GM10266 (cell line): ENCODE results near the gene TRMT61B.

Experiments
- DNase-seq: peaks from one replicate; pipeline ENCODE4 v3.0.0; 2012; ENCODE audit errors: extremely low spot score
- TF ChIP-seq, protein P1 (sequence below): IDR thresholded peaks from 2 replicates; pipeline ENCODE4 v1.5.1; 2012; ENCODE audit warnings: mild to moderate bottlenecking, low read depth; ENCODE audit not compliant: control insufficient read depth, insufficient read depth; ENCODE audit errors: missing control alignments

The TRMT61B gene

DNA sequence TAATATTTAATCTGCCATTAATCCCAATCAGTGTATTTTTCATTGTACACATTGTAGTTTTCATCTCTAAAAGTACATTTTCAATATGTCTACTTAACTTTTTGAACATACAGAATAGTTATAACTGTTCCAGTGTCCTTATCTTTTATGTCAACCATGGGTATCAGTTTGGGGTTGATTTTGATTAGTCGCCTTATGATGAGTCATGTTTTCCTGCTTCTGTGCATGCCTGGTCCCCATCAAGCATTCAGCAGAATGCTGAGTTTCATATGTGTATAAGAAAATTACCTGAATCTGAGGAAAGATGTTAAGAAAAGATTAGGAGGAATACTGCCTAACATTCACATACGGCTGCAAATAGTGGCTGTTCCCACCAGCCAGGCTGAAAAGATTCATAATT lies 41.7 kb downstream of the TRMT61B start:
- TF ChIP-seq, protein P1, sequence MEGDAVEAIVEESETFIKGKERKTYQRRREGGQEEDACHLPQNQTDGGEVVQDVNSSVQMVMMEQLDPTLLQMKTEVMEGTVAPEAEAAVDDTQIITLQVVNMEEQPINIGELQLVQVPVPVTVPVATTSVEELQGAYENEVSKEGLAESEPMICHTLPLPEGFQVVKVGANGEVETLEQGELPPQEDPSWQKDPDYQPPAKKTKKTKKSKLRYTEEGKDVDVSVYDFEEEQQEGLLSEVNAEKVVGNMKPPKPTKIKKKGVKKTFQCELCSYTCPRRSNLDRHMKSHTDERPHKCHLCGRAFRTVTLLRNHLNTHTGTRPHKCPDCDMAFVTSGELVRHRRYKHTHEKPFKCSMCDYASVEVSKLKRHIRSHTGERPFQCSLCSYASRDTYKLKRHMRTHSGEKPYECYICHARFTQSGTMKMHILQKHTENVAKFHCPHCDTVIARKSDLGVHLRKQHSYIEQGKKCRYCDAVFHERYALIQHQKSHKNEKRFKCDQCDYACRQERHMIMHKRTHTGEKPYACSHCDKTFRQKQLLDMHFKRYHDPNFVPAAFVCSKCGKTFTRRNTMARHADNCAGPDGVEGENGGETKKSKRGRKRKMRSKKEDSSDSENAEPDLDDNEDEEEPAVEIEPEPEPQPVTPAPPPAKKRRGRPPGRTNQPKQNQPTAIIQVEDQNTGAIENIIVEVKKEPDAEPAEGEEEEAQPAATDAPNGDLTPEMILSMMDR = no peak
- no peak for DNase-seq

DNA sequence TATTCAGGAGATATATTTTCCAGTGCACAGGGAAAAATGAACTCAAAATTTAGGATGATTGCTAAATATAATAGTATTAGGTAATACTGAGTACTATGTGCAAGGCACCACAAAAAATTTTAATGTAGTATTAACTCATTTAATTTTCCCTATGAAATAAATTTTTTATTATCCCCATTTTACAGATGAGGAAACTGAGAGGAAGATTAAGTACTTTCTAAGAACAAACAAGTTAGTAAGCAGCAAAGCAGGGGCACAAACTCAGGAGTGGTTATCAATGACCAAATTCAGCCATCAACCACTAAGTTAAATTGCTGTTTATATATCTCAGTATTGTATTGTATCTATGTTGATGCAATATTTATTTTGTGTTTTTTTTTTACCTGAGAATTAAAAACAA lies 45.2 kb downstream of the TRMT61B start:
- TF ChIP-seq, protein P1 = no peak
- DNase-seq = no peak

DNA sequence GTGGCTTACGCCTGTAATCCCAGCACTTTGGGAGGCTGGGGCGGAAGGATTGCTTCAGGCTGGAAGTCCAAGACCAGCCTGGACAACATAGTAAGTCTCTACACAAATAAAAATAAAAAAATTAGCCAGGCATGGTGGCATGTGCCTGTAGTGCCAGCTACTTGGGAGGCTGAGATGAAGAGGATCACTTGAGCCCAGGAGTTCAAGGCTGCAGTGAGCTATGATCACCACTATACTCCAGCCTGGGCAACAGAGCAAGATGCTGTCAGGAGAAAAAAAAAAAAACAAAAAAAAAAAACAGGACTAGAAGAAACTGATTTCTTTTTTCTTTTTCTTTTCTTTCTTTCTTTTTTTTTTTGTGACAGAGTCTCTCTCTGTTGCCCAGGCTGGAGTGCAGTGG lies 45.9 kb downstream of the TRMT61B start:
- TF ChIP-seq, protein P1 = no peak
- DNase-seq = no peak

DNA sequence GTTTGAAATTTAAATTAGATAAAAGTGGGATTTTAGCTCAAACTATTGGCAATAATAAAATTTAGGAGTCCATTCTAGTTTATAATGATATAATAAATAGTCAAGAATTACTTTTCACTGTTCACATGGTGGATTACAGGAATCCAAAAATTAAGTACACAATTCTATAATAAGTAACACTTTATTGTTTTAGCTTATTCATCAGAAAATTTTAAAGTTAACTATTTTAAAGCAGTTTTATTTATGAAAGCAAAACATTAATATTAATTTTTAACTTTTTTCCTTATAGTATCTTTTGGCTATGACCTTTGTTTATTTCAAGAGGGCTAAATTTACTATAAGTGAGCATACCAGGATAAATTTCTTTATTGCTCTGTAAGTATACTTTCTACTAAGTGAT lies 48.1 kb downstream of the TRMT61B start:
- TF ChIP-seq, protein P1 = no peak
- DNase-seq = no peak

DNA sequence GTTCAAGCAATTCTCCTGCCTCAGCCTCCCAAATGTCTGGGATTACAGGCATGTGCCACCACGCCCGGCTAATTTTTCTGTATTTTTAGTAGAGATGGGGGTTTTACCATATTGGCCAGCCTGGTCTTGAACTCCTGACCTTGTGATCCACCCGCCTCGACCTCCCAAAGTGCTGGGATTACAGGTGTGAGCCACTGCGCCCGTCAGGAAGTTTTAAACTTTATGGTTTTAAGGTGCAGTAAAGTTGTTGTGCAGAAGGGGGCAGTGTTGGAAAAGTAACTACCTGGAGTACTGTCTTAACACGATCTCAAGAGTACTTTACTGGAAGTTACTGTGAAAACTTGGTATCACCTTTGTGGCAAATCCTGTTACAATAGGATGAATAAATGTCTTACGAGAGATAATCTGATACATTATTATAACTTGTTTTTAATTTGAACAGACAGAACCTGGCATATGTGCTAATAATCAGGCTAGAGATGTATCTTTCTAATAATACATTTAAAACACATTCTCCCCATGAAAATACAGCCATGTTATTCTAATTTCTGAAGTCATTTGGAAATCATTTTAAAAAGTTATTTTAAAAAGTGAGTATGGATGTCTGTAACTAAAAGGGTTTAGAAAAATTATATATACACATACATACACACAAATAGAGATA lies 48.7 kb downstream of the TRMT61B start:
- TF ChIP-seq, protein P1 = peak; percentile 65
- DNase-seq = peak; percentile 48

DNA sequence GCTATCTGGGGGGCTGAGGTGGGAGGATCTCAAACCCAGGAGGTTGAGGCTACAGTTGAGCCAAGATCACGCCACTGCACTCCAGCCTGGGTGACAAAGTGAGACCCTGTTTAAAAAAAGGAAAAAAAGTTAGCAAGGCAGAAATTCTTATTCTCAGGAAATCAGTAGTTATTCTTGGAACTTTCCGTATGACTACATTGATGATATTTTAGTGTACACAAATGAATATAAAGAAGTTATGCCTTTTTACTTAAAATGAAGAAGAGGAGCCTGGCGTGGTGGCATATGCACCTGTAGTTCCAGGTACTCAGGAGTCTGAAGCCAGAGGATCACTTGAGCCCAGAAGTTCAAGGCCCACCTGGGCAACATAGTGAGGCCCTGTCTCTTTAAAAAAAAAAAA lies 52.1 kb downstream of the TRMT61B start:
- no peak for DNase-seq
- TF ChIP-seq, protein P1 = no peak

DNA sequence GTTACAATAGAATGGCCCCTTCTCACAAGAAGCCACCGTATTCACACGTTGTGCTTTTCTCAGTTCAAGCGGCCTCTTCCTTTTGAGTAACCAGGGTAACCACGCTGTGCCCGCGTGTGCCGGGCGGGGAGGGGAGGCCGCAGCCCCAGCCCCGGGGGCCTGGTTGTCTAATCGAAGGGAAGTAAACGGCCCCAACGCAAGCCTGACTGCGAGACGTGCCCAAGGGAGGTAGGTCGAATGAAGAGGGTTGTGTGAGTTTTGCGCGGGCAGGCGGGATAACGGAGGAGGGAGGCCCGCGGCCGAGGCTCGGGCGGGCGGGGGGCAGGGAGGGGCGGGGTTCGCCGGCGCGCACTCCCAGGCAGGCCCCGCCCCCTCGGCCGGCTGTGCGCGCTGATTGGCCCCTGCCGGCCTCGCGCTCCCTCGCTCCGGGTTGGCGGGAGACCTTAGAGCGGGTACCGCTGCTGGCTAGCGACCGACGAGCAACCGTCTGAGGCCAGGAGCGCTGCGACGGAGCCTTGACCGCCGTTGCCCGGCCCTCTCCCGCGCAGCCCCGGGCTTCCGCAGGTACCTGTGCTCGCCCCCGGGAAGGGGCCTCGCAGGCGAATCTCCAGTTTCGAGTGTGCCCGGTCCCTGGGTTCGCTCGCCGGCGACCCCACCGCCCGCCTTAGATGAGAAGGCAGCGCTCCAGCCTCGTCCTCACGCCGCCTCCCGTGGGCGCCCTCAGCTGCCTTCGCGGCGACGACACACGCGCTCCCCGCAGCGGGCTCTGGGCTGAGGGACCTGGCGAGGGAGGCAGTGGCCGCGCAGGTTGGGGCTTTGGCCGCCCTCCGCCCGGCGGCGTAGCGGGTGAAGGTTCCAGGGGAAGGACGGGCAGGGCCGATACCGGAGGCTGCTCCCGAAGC lies 59.5 kb downstream of the TRMT61B start, which contains the start of gene SPDYA:
TSS of gene SPDYA (plus strand) at position 451 of the 902 bp plus-strand sequence. CDS start 5,181 bp downstream, outside the sequence.
- peak; percentile 89 for DNase-seq
- TF ChIP-seq, protein P1 = peak; percentile 2
